ENCODE data around the gene TICAM2. TPM values are rescaled to one million over a fixed set of nuclear protein-coding genes. Genes with fewer than 3 reads are reported as not detected.

Gene TICAM2
- total RNA-seq, 1 donor from 2014 or later = 0.13 TPM

GRCh38 chr5:115535479-115536035, 66.7 kb downstream of the TICAM2 start:
- no peak for DNase-seq (ENCODE audit: low read depth in 2 of 2)

- no peak for DNase-seq (ENCODE audit: low read depth in 2 of 2)
Observed at GRCh38 chr5:115532517-115532916, 69.8 kb downstream of the TICAM2 start.

- no peak for DNase-seq (ENCODE audit: low read depth in 2 of 2)
Observed at GRCh38 chr5:115531787-115532367, 70.4 kb downstream of the TICAM2 start.

- DNase-seq (ENCODE audit: low read depth in 2 of 2) = no peak
Observed at GRCh38 chr5:115531380-115531779, 70.9 kb downstream of the TICAM2 start.

- DNase-seq (ENCODE audit: low read depth in 2 of 2) = no peak
Observed at GRCh38 chr5:115530426-115530825, 71.9 kb downstream of the TICAM2 start.

Other genes with a start within 250 kb of the TICAM2 start
- gene FEM1C, start 57.7 kb downstream of the TICAM2 start, total RNA-seq = 10.9 and 12.5 TPM in 2 replicates
- gene TMED7, start 23.6 kb upstream of the TICAM2 start, total RNA-seq = 76.5 and 81.7 TPM in 2 replicates
- 1.6 and 3.6 TPM in 2 replicates for gene CDO1, start 214.2 kb upstream of the TICAM2 start, total RNA-seq
- gene ATG12, start 239.1 kb upstream of the TICAM2 start, total RNA-seq = 19.9 and 34.3 TPM in 2 replicates
- 50.3 and 61.9 TPM in 2 replicates for gene AP3S1, start 239.5 kb upstream of the TICAM2 start, total RNA-seq